GM21825 (cell line): Measurements from ENCODE around the gene CD55.

ENCODE experiments used
- ATAC-seq: cut with Tn5 transposase; IDR thresholded peaks from one replicate; pipeline ENCODE4 v1.9.1; 2021; ENCODE audit warnings: mild to moderate bottlenecking, moderate library complexity; ENCODE audit not compliant: unreplicated experiment

Gene CD55

GRCh38 chr1:207329469-207329868, 8.0 kb downstream of the CD55 start:
- ATAC-seq = no peak

DNA sequence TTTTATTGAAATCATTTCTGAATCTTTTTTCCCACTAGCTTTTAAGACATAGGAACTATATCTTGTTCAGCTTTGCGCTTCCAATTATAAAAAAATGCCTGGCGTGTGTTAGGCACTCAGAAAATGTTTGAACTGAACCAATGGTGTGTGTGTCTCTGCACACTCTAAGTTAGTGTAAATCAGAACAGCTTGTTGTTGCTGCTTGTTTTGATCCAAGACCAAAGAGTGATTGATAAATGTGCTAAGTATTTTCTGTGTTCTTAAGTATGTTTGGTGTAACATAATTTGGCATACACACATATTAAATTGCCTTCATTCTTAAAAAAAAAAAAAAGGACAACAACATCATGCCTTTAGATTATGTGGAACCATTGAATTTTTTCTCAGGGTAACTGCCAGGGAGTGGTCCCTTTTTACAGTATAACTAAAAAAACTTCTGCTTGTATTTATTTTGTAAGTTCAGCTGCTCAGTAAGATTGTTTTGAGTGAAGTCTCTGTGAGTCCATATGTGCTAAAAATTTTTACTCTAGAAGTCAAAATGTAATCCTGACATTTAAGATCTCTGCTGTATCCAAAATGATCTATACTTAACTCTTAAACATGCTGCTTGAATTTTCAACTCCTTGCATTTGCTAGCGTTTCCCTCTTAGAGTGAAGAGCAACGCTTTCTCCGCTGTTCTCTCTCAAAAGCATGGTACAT, 8.7 kb downstream of the CD55 start:
- ATAC-seq = no peak

GRCh38 chr1:207331354-207332313, 10.2 kb downstream of the CD55 start:
- no peak for ATAC-seq

- no peak for ATAC-seq
These were observed 11.6 kb downstream of the CD55 start for GRCh38 chr1:207333009-207333600.

- ATAC-seq = no peak
These were observed 12.1 kb downstream of the CD55 start for GRCh38 chr1:207333620-207334019.

GRCh38 chr1:207334337-207334736, 12.9 kb downstream of the CD55 start:
- ATAC-seq = no peak

DNA sequence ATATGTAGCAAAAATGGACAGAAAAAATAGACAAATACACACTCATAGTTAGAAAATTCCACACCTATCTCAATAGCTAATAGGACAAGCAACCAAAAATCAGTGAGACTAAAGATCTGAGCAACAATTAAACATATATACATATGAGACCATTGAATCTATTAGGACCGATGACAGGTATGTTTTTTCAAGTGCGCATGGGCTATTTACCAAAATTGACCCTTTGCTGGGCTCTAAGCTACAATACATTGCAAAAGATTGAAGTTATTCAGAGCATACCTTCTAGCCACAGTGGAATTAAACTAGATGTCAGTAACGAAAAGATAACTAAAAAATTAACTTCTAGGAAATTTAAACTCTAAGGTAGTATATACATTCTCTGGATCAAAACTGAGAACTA, 13.7 kb downstream of the CD55 start:
- no peak for ATAC-seq

DNA sequence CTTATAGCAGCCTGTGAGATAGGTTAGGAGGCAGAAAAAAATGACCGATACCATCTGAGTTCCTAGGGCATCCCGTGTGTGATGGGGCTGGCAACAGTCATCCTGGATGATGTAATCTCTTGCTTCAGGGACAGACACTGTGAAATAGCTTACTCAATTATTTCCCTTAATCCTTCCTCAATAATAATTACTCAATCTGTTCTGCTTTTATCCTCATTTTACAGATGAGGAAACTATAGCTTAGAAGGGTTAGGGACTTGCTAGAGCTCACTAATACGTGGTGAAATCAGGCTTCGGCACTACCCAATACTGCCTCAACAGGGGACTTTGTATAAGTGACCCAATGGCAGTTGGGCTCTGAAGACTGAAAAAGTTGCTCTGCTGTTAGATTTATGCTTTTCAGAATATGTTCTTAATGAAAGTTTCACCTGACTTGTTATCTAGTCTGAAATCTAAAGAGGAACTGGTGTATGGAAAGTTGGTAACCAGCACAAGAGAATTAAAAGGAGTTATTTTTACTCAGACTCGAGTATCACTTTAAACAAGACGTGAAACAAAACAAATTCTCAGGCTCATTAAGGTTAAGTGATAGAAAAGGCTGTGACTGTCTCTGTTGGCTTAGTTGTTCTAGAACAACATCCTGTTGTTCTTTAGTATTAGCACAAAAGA, 14.4 kb downstream of the CD55 start:
- peak; percentile 59 for ATAC-seq

DNA sequence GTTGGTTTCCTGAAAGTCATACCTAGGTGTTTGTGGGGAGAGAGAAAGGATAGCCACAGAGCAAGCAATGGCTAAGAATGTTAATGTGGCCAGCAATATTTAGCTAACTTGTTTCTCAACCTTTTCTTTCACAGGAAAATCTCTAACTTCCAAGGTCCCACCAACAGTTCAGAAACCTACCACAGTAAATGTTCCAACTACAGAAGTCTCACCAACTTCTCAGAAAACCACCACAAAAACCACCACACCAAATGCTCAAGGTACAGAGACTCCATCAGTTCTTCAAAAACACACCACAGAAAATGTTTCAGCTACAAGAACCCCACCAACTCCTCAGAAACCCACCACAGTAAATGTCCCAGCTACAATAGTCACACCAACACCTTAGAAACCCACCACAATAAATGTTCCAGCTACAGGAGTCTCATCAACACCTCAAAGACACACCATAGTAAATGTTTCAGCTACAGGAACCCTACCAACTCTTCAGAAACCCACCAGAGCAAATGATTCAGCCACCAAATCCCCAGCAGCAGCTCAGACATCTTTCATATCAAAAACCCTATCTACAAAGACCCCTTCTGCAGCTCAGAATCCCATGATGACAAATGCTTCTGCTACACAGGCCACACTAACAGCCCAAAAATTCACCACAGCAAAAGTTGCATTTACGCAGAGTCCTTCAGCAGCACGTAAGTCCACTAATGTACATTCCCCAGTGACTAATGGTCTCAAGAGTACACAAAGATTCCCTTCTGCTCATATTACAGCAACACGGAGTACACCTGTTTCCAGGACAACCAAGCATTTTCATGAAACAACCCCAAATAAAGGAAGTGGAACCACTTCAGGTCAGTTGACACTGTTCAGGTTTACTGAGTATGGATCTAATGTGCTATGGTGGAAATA, 15.3 kb downstream of the CD55 start:
- peak; percentile 51 for ATAC-seq

- no peak for ATAC-seq
These were observed 20.9 kb downstream of the CD55 start for GRCh38 chr1:207342332-207342731.

GRCh38 chr1:207343675-207344074, 22.2 kb downstream of the CD55 start:
- ATAC-seq = no peak

- ATAC-seq = no peak
These were observed 22.7 kb downstream of the CD55 start for GRCh38 chr1:207344221-207344620.

- no peak for ATAC-seq
These were observed 24.4 kb downstream of the CD55 start for GRCh38 chr1:207345644-207346477.

DNA sequence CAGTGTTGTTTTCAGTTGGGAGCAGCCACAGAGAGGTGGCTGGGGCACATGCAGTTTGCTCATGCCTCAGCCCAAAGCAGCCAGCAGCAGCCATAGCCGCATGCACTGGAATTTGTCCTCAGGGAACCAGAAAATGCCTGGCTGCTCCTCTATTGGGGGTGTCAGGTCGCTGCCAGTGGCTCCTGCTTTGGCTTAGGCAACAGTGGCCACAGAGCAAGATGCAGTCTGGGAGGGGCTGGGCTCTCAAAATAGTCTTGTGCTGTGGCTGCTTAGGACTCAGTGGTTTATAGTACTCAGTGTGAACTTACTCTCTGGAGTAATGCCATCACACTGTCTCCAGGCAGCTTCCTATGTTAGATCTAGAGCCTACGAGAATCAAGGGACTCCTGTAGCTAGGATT, 25.0 kb downstream of the CD55 start:
- ATAC-seq = no peak

DNA sequence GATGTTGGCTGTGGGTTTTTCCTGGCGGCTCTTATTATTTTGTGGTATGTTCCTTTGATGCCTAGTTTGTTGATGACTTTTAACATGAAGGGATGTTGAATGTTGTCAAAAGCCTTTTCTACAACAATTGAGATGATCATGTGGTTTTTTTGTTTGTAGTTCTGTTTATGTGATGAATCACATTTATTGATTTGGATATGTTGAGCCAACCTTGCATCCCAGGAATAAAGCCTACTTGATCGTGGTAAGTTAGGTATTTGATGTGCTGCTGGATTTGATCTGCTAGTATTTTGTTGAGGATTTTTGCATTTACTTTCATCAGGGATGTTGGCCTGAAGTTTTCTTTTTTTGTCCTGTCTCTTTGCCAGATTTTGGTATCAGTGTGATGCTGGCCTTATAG, 28.5 kb downstream of the CD55 start:
- no peak for ATAC-seq

DNA sequence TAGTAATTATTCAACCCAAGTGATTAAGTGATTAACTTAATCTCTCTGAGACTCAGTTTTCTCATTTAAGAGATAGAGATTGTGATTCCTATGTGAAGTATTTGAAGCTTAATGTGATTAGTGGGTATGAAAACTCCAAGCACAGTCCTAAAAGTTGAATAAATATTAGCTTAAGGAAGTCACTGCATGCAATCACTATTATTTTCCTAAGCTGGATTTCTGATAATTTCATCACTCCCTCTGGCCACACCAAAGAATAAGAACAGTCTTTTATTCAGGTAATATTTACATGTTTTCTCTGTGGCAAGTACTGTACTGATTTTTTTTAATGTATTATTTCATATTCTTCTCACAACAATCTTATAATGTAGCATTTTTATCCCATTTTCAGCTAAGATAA, 31.1 kb downstream of the CD55 start:
- ATAC-seq = no peak

DNA sequence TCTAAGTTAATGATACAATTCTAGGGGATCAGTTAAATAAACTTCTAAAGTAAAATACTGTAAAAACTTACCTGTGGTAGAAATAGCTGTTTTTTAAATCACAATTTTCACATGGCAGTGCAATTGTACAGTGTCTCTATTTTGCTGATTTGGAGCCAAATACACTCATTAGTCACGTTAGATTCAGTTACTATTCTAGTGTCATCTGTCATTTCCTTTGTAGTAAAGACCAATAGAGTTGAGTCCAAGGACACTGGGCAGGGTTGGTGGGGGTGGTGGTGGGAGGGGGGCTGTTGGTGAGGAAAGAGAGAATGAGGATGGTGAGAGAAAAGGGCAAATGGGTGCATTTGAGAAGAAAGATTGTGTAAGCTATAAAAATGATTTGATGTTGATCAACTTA, 33.6 kb downstream of the CD55 start:
- ATAC-seq = no peak

- ATAC-seq = no peak
These were observed 34.2 kb downstream of the CD55 start for GRCh38 chr1:207355513-207356295.

GRCh38 chr1:207361029-207361428, 39.6 kb downstream of the CD55 start:
- no peak for ATAC-seq
